Right renal pelvis (tissue), 4 donors: ENCODE results near the gene PPFIA2. TPM values are rescaled to one million over a fixed set of nuclear protein-coding genes. Genes with fewer than 3 reads are reported as not detected.

Source experiments
- DNase-seq, 4 donors: peaks; one replicate each; pipeline ENCODE4 v3.0.0-alpha.2; 2013; ENCODE audit warnings: low read depth in 4 of 4, low spot score in 3 of 4, missing footprints in 1 of 4
- polyA plus RNA-seq, 4 donors: library from polyadenylated mRNA; unstranded; fragments of 120-200 nt; gene quantifications; one replicate each; pipeline ENCODE4 v1.2.1, GENCODE V29; 2013; ENCODE audit not compliant: insufficient read length in 4 of 4

Gene PPFIA2
- polyA plus RNA-seq, 4 donors, result 3.5 to 5.9 (median 4.6) TPM

DNA sequence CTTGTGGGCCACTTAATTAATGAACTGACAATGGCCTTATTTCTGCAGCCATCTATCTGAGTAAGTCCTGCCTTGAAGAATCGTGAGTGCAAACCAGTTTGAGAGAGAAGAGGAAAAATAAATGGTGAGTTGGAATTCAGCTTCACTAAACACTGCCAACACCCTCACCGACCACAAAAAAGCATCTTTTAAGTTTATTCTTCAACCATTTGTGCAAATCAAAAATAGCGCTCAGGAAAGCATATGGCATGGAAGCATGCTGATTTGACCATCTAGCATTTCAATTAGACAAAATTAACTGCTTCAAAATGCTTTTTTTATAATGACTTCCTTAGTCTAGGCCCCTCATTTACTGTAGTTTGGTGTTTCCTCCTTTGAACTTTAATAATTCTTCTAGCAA lies 294.0 kb downstream of the PPFIA2 start:
- DNase-seq, result no peak

DNA sequence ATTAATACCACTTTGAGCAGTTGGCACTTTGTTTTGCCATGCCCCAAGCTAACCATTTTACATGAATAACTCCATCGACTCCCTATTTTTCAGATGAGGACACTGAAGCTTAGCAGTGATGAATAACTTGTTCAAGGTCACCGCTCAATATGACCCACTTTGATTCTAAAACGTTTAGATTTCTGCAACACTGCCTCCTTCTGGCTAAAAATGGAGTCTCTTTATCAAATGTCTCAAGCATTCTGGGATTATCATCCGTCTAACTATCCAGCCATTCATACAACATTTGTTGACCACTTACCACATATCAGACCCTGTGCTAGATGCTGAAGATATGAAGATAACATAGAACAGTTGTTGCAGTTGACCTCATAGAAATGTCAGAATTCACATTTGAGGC lies 298.0 kb downstream of the PPFIA2 start:
- DNase-seq, result no peak

DNA sequence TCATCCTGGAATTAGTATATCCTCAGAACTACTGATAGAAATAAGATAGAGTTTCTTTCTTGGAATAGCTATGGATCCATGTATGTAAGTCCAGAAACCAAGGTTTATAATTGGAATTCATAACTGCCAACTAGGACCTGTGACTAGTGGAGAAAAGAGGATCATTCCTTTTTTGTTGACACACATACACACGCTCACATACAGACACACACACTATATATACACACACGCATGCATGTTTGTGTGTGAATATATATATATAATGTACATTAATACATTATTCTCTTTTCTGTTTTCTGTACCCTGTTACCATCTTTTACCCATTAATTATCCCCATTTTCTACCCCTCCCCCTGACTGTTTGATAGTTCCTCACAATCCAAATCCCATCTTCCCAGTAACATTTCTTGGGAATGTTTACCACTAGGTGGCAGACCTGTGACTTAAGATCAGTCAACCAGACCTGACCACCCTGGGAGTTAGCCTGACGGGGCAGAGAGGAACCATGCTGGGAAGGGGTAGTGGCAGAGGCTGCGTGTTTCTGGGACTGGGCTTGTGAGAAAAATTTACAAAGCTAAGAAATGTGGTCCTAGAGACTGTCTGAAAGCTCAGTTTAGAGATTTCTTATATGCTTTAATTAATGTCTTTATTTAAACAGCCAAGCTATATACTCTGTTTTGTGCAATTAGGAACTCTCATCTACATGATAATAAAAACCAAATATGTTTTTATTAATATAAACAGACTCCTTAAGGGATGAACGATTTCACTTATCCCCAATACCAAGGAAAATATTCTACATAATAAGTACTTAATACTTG lies 308.0 kb downstream of the PPFIA2 start:
- peak; percentile 15 to 46 (median 32) for DNase-seq

DNA sequence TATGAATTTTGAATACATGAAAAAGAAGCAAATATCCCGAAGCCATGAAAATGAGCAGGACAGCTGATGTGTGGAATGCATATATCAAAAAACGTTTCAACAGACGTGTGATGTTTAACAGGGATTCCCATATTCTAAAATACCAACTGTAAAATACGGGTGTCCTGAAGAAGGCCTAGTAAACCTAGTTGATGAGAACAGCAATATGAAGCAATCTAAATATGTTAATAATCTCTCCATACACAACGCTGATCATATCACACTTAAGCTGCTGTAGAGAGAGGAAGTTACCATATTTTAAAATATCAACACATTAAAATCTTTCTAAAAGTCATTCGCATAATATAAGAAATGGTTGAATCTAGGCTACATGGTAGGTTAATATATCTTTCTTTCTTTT lies 317.5 kb downstream of the PPFIA2 start:
- no peak for DNase-seq

DNA sequence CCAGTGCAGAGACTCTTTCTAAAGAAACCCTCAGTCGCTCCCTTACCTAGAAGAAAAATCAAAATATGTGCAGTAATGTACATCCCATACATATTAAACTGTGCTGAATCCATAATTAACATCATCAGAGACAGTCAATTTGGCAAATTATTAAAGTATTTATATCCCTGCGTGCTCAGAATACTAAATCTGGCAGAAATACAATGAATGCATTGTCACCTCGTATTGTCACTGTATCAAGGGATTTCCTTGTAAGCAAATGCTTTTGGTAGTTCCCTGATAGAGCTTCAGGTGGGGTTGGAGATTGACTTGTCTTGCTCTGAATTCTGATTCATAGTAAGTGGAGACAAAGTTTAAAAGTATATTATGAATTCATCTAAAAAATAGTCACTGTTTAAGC lies 319.1 kb downstream of the PPFIA2 start:
- no peak for DNase-seq

DNA sequence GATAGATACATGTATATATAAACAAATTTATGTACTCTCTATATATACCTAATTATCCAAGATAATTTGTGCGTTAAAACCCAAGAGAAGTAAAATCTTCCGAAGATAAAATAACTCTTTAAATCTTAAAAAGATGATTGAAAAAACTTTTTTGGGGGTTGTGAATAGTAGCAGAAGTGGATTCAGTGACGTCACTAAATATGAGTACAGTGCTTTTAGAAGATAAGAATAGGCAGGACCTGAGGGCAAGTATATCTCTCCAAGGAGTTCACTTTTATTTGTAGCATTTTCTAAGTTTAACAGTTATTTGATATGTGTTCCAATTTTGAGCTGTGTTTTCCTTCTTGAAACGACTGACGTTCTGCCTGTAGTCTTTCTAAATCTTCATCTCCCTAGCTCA lies 319.8 kb downstream of the PPFIA2 start:
- no peak for DNase-seq

DNA sequence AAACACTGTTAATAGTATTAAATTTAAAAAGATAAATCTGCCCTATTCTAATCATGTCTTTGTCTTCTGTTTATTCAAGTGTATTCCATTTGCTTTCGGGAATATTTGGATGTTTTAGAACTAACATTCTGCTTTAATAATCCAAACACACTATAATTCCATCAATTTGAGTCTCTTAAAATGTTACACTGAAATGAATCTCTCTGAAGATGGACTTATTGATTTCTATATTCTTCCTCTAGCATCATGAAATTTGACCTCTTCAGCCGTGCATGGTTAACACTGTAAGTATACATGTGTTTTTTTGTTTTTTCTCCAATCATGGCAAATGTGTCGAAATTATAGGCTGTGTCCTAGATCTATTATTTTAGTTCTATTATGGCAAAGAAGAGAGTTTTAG lies 342.1 kb downstream of the PPFIA2 start:
- no peak for DNase-seq

DNA sequence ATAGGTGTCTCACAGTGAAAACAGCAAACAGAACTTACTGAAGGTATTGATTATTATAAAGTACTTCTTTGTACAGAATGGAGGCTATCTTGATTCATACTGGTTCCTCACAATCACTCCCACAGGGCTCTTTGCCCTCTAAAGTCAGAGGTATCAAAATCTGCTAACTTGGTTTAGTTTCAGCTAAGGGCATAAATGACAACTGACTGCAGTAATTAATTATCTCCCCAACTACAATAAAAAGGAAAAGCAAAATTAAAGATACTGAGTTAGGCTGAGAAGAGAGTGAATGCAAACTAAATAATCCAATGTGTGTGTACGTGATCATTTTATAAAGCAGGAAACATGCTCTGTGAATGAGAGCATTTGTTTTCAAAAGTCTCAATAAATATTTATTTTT lies 342.6 kb downstream of the PPFIA2 start:
- no peak for DNase-seq

DNA sequence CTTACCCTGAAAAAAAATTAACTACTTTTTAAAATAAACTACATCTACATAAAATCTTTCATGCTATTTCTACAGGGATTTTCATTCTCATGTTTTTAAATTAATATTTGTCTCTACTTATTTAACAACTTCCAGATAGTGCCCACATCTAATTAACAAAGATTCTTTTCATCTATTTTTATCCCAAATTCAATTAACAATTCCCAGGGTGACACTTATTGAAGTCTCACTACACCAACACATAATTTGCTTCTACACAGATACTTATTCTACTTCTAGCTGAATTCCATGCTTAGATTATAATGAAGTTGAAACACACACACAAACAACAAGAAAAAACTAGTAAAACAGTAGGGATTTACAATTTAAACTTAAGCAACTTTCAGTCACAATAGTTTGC lies 344.7 kb downstream of the PPFIA2 start:
- DNase-seq, result no peak

DNA sequence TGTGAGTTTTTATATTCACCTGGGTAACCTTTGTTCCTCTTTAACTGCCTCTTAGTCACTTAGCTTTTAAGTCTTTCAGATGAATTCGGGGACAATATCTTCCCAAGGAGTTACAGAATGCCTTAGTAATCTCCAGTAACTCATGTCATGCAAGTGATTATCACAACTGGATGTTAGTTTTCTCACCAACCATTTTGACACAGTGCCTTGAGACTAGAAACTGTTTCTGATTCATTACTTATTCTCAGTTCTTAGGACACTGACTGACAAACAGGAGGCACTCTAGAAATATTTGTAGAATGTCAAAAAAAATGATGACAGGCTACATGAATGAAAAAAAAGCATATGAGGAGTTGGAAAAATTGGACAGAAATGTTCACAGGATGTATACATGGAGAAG lies 346.2 kb downstream of the PPFIA2 start:
- no peak for DNase-seq

DNA sequence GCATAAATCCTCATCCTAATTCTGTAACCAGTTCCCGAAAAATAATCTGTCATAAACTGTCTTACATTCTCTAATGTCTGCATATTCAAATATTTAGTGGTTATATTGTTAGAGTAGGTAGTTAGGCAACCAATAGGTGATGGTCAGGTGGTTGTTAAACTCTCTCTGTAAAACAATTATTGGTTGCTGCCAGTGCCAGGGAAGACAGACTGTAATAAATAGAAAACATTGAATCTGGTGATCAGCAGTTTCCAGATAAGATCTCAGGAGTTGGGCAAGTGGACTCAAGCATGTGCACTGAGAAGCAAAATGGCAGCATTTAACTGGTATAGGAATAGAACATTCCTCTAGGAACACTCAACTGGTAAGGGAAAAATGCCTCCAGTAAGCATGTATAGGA lies 355.8 kb downstream of the PPFIA2 start:
- DNase-seq, result no peak

DNA sequence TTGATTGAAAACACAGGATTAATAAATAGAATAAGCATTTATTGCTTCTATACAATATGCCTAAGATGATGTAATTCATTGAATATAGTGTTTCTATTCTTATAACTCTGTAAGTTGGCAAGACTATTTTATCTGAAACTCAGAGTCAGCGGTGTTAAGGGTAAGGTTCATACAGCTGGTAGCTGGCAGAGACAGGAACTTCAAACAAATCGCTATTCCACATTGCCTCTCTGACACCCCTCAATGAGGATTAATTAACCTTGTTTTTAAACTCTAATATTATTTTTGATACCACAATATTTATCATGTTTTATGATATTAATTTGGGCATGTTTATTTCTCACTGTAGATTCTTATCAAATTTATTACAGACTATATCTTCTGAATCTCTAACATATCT lies 357.9 kb downstream of the PPFIA2 start:
- no peak for DNase-seq

DNA sequence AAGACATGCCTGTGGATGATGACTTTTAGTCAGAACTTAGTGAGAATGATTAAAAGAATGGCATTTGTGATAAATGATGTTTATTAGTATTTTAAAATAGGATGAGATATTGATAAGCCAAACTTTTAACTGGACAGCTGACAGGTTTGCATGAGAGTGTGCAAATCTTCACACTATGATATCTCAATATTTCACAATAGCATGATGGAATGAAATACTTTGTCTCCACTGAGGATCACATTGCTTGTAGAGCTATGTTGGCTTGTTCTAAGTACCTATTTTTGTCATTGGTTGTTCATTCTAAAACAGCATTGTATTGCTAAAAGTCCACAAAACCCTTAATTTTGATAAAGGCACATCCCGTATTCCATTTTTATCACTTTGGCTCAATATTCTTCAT lies 359.1 kb downstream of the PPFIA2 start:
- no peak for DNase-seq

DNA sequence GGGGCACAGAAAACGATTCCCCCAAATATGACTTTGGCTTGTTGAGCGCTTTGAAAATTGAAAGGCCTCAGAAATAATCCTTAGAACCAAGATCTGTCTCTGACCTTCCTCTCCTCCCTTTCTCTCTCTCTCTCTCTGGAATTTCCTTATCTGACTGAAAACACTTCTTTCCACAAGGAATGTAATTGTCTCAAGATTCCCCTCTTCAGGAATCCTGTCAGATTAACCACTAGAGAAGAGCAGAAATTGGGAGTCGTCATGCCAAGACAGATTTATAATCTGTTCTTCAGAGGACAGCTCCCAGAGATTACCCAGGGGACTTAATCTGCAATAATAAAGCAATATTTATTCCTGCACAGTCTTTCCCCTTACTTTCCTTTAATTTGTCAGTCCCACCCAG lies 363.7 kb downstream of the PPFIA2 start:
- DNase-seq, result no peak

DNA sequence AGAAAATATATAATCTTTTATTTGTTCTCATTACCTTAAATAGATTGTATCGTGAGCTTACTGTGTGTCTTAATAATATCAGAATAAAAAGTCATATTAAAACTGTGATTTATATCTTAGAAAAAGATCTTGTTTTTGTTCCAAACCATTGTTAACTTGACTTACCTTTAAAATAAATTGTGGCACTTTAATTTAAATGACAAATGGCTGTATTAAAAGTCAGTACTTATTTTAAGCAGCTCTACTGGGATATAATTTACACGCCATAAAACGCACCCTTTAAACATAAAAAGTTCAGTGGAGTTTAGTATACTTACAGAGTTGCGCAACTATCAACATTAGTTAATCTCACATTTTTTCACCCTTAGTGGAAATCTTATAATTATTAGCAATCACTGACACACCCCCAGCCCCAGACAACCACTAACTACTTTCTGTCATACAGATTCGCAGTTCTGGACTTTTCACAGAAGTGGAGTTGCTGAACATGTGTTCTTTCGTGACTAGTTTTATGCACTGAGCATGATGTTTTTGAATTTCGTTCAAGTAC lies 369.5 kb downstream of the PPFIA2 start:
- DNase-seq, result no peak

DNA sequence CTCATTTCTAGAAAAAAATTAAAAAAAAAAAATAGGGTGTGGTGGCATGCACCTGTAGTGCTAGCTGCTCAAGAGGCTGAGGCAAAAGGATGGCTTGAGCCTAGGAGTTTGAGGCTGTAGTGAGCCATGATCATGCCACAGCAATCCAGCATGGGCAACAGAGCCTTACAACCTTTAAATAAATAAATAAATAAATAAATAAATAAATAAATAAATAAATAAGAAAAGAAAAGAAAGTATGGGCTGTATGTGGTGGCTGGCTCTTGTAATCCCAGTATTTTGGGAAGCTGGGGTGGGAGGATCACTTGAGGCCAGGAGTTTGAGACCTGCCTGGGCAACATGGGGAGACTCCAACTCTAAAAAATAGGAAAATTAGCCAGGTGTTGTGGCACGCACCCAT lies 373.0 kb downstream of the PPFIA2 start:
- no peak for DNase-seq

DNA sequence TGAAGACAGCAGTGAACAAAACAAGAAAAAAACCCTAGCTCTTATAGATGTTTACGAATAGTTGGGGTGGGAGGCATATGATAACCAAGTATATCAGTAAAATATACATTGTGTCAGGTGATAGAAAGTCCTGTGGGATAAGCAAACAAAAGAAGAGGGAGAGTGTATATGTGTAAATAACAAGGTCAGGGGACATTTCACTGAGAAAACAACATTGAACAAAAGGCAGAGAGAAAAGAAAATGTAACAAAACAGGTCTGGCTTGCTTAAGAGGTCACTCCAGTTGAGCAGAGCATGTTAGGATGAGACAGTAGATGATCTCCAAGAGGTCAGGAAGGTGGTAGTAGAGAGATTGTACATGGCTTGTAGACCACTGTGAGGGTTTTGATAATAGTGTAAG lies 377.2 kb downstream of the PPFIA2 start:
- no peak for DNase-seq

DNA sequence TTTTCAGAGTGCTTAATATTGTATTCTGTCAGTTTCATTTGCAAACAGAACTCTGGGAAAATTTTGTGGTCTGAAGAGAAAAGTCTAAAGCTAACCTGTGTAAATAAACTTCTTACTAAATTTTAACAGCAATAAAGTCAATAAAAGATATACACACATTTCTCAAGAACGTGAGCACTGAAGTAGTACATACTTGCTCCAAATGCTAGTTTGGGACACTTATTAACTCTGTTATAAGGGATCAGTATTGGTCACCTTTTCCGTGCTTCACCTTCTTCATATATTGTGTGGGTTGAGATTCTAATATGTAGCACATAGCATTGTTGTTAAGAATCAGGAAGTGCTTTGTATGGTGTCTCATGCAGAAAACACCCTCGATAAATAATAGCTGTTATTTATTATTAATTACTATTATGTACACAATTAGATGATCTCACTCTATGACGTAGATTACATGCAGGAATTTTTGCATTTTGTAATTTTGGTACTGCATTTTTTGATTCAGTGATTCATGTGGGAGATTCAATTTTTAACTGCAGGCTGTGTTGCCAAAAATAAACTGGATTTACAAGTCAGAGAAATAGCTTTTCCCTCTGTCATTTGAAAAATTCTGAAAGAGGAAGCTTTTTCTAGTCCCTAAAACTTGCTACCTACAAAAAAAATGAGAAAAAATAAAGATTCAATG lies 380.4 kb downstream of the PPFIA2 start:
- no peak for DNase-seq

DNA sequence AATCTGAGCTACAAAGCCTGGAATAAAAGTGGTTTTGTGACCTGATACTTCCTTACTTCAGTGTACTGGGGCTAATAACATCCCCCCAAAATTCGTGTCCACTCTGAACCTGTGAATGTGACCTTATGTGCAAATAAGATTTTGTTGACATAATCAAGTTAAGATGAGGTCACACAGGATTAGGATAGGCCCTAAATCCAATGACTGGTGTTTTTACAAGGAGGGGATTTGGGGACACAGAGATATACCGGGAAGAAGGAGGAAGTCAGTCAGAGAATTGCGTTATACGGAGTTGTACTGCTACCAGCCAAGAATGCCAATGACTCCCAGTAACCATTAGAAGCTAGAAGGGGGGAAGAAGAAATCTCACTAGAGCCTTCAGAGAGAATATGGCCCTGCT lies 381.4 kb downstream of the PPFIA2 start:
- DNase-seq, result no peak

DNA sequence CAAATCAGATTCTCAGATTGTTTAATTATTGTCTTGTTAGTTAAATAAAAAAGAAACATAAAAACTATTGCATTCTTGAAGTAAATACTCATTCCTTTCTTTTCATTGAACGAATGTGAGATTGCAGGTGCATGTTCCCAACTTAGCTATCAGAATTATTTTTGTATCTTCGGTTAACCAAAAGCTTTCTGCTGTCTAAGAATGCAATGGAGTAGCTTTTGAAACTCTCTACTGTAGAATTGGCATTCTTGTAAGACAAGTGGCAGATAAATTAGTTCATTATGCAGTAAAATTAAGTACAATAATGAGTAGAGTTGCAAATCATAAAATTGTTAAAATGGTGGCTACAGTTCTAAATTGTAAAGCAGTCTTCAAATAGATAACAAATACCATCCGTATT lies 383.2 kb downstream of the PPFIA2 start:
- DNase-seq, result no peak

DNA sequence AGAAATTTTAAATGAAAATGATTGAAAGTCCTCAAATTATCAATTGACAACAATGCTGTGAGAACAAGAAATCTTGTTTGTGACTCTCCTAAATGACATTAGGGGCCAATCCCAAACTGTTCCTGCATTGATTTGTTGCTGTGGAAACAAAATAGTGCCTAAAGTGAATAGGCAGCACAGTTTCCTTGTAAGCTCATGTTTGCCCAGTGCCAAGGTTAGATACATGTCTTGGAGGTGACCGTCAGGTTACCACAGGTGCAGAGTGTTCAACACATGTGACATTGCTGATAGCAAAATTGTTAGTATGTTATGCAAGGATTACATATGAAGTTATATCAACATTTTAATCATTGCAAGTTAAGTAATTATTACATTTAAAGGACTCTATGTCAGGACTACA lies 388.7 kb downstream of the PPFIA2 start:
- DNase-seq, result no peak

DNA sequence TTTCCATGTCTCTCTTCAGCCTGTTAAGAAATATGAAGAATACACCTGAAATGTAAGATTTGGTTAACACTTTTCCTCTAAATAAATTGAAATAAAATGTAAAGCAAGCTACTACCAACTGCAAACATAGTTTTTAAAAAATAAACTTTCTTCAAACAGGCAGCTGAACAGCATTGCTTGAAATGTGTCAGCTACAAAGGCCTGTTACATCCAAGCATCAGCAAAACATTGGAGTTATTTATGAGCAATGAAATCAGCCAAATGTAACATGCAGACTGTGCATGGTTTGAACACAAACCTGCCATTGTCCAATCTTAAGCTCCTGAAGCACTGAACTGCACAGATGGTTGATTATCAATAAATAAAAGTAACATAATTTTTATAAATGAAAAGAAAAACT lies 390.0 kb downstream of the PPFIA2 start:
- no peak for DNase-seq
